ENCODE measurements around the gene RUNDC3A.

RUNDC3A gene

DNA sequence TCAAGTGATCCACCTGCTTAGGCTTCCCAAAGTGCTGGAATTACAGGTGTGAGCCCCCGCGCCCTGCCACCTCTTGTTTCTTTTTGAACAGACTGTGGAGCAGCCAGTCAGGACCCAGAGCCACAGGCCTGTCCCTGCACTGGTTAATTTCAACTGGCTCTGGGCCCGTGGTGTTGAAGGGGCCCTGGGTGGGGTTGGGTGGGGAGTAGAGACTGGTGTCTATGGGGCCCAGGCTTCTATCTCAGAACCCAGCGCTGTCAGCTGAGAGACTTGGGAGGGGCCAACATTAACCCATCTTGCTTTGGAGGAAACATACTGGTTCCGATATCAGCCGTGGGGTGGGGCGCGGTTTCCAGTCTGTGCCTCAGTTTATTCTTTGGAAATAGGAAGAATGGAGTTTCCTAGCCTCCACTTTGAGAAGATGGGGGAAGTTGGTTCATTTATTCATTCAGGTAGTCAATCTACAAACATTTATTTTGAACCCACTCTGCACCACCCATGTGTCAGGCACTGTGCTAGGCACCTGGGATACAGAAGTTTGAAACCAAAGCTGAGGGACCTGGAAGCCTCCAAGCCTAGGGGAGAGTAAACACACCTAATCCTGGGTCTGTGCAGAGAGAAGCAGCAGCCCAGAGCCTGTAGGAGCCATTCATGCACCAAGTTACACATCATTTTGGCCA lies 24.9 kb upstream of the RUNDC3A start:
- H3K9me3 ChIP-seq = no peaks in the 10 kb centered on the region
- peaks cover 0 to 20% of the 10 kb centered on the region in 2 donors for H3K27me3 ChIP-seq
- no peak for TF ChIP-seq CTCF (IDR thresholded peaks at IDR 0.05)
- DNase-seq = no peak
- H3K27ac ChIP-seq = no peak overlapping the region
- no peak overlapping the region for H3K4me3 ChIP-seq
- no peaks in the 10 kb centered on the region for H3K36me3 ChIP-seq
- intact Hi-C loops (cut with DNase I; ENCODE audit: low total_unique reads) = no loop called here
- H3K4me1 ChIP-seq = peaks cover 0 to 9% (median 0%) of the 10 kb centered on the region in 4 donors

DNA sequence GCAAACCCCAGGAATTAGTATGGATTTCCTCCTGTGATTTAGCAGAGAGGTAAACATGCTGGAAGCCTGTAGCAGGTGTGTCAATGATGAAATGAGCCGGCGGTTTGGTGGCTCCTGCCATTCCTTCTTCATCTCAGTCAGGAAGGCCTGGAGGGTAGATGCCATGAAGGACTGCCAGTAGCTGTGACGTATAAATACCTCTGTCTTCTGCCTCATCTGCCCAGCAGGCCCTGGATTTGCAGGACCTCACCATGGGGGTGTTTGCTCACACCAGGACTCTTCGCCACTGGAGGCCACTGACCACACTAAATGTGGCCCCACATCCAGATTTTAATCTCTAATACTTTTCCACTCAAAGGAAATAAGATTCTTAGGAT lies 24.4 kb upstream of the RUNDC3A start:
- peaks cover 0 to 24% of the 10 kb centered on the region in 2 donors for H3K27me3 ChIP-seq
- DNase-seq = no peak
- no peaks in the 10 kb centered on the region for H3K9me3 ChIP-seq
- intact Hi-C loops (cut with DNase I; ENCODE audit: low total_unique reads) = no loop called here
- H3K36me3 ChIP-seq = no peaks in the 10 kb centered on the region
- no peak overlapping the region for H3K4me3 ChIP-seq
- no peak overlapping the region for H3K27ac ChIP-seq
- peaks cover 0 to 9% (median 0%) of the 10 kb centered on the region in 4 donors for H3K4me1 ChIP-seq
- TF ChIP-seq CTCF (IDR thresholded peaks at IDR 0.05) = no peak

GRCh38 chr17:44287651-44288050 lies 20.8 kb upstream of the RUNDC3A start:
- Histone ChIP-seq H3K9me3 (no peaks in the 10 kb centered on the region), H3K36me3 (no peaks in the 10 kb centered on the region), H3K27ac (no peak overlapping the region), H3K4me1 (no peaks in the 10 kb centered on the region), H3K27me3 (peaks cover 0 to 13% of the 10 kb centered on the region in 2 donors), H3K4me3 (no peak overlapping the region)
- TF ChIP-seq CTCF (IDR thresholded peaks at IDR 0.05) = no peak
- intact Hi-C loops (cut with DNase I; ENCODE audit: low total_unique reads) = no loop called here
- no peak for DNase-seq

GRCh38 chr17:44293509-44294226 lies 14.7 kb upstream of the RUNDC3A start:
- Histone ChIP-seq H3K27ac (no peak overlapping the region), H3K4me3 (no peak overlapping the region), H3K9me3 (no peaks in the 10 kb centered on the region), H3K36me3 (no peaks in the 10 kb centered on the region), H3K4me1 (no peaks in the 10 kb centered on the region), H3K27me3 (peaks cover 0 to 19% of the 10 kb centered on the region in 2 donors)
- intact Hi-C loops (cut with DNase I; ENCODE audit: low total_unique reads) = no loop called here
- DNase-seq = no peak
- no peak for TF ChIP-seq CTCF (IDR thresholded peaks at IDR 0.05)

DNA sequence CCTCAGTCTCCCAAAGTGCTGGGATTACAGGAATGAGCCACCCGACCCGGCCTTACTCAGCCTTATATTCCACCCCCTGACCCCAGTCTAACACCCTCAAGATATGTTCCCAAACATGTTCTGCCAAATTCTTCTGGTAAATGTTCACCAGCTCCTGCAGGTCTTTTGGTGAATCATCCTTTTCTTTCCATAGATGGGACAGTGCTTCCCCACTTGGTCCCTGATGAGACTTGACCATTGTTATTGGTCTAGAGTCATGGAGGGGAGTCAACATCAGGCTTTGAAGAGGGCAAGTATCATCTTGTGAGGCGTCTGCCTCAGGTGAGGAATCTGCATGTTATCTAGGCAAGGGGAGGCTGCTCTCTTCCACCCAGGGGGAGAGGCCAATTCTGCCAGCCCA lies 10.4 kb upstream of the RUNDC3A start:
- no peak for DNase-seq
- H3K4me1 ChIP-seq = no peaks in the 10 kb centered on the region
- no peak for TF ChIP-seq CTCF (IDR thresholded peaks at IDR 0.05)
- peaks cover 0 to 42% of the 10 kb centered on the region in 2 donors for H3K27me3 ChIP-seq
- no peaks in the 10 kb centered on the region for H3K36me3 ChIP-seq
- no peak overlapping the region for H3K27ac ChIP-seq
- no peak overlapping the region for H3K4me3 ChIP-seq
- intact Hi-C loops (cut with DNase I; ENCODE audit: low total_unique reads) = no loop called here
- no peaks in the 10 kb centered on the region for H3K9me3 ChIP-seq

Measured in tibial artery (tissue), 4 donors.